Cardiac fibroblast (primary cell): Measurements from ENCODE around the gene AATK.
A peak's percentile ranks its signal among the peaks of the same experiment; 100 is the strongest.
"Not testable (repeated sequence)": the region's sequence is repeated elsewhere in the genome, so short reads cannot be mapped to it uniquely, and the experiment has no call there.

ENCODE experiments used
- DNase-seq, 2 donors: peaks; one replicate each; pipeline versions ENCODE4 v3.0.0 to v3.0.0-alpha.2; 2010; ENCODE audit warnings: low read depth in 2 of 2
- H3K4me3 ChIP-seq, 2 donors: replicated peaks in 1 of 2; 1 replicate in 1 of 2; 2 replicates in 1 of 2; pipeline ENCODE4 v1.5.1; 2011; ENCODE audit warnings: low read depth in 2 of 2, low read length in 2 of 2, mild to moderate bottlenecking in 2 of 2, moderate library complexity in 1 of 2
- CTCF ChIP-seq: IDR thresholded peaks from one replicate; pipeline ENCODE4 v1.5.1; 2011; ENCODE audit warnings: low read depth, mild to moderate bottlenecking, low read length, inconsistent platforms

The AATK gene

GRCh38 chr17:81147701-81148100, 18.3 kb downstream of the AATK start:
- H3K4me3 ChIP-seq, result no peak overlapping the region
- DNase-seq, result no peak
- no peak for TF ChIP-seq CTCF

GRCh38 chr17:81146208-81146607, 19.8 kb downstream of the AATK start:
- DNase-seq, H3K4me3 ChIP-seq: not testable (repeated sequence)

- no peak overlapping the region for H3K4me3 ChIP-seq
- DNase-seq, result no peak
- no peak for TF ChIP-seq CTCF
These were observed 21.6 kb downstream of the AATK start for GRCh38 chr17:81144423-81144781.

- TF ChIP-seq CTCF, result no peak
- no peak for DNase-seq
- H3K4me3 ChIP-seq, result no peak overlapping the region
These were observed 22.2 kb downstream of the AATK start for GRCh38 chr17:81143717-81144422.

GRCh38 chr17:81143200-81143527, 22.9 kb downstream of the AATK start:
- no peak overlapping the region for H3K4me3 ChIP-seq
- no peak for DNase-seq
- TF ChIP-seq CTCF, result no peak

GRCh38 chr17:81142301-81143199, 23.5 kb downstream of the AATK start:
- peak; percentile 70 for TF ChIP-seq CTCF
- H3K4me3 ChIP-seq, result no peak overlapping the region
- DNase-seq, result peak; percentile 79 to 80

- no peak for DNase-seq
- no peak for TF ChIP-seq CTCF
- H3K4me3 ChIP-seq, result no peak overlapping the region
These were observed 25.3 kb downstream of the AATK start for GRCh38 chr17:81140695-81141094.
